HEK293 (cell line): ENCODE measurements around the gene FADS1.

Experiments used
- CTCF ChIA-PET: fragments of 350-600 bp; formaldehyde crosslinking; extraction: SDS; loops from one replicate; lab custom pipeline; 2021; ENCODE audit warnings: antibody characterized with exemption; lab: Yijun Ruan, JAX
- POLR2A ChIA-PET: fragments of 300-600 bp; formaldehyde crosslinking; extraction: SDS; loops from one replicate; lab custom pipeline; 2020; ENCODE audit warnings: antibody characterized with exemption, inconsistent platforms; lab: Yijun Ruan, JAX
- H3K27ac ChIP-seq: fragments of 200-500 bp; sonication (Bioruptor generic); 2 replicates; pipeline ENCODE4 v1.5.1; 2014; ENCODE audit warnings: low read depth, low read length, control low read depth, inconsistent platforms; ENCODE audit errors: extremely low read depth
- H3K36me3 ChIP-seq, 2 experiments: fragments of 200-500 bp in 1 of 2; sonication (Bioruptor generic) in 1 of 2; 1 replicate in 1 of 2; 2 replicates in 1 of 2; pipeline ENCODE4 v1.5.1; 2014 to 2017; ENCODE audit warnings: inconsistent platforms in 2 of 2, low read length in 2 of 2; ENCODE audit not compliant: control insufficient read depth in 2 of 2, insufficient read depth in 1 of 2
- H3K4me1 ChIP-seq: fragments of 200-500 bp; sonication (Bioruptor generic); 2 replicates; pipeline ENCODE4 v1.5.1; 2014; ENCODE audit warnings: mild to moderate bottlenecking, low read length, inconsistent platforms; ENCODE audit not compliant: control insufficient read depth, insufficient read depth
- H3K4me3 ChIP-seq: 2 replicates; pipeline ENCODE4 v1.5.1; 2011; ENCODE audit warnings: low read depth, mild to moderate bottlenecking, control low read depth, low read length, moderate library complexity
- H3K9me3 ChIP-seq: fragments of 200-500 bp; sonication (Bioruptor generic); 2 replicates; pipeline ENCODE4 v1.5.1; 2014; ENCODE audit warnings: low read depth, low read length, inconsistent platforms; ENCODE audit not compliant: control insufficient read depth, insufficient read depth
- EGR2 ChIP-seq: fragments of 450-650 bp; formaldehyde crosslinking; IDR thresholded peaks from 2 replicates; pipeline ENCODE4 v1.5.1; 2016; ENCODE audit warnings: low read depth, missing biosample characterization, missing genetic modification characterization
- GLI4 ChIP-seq: fragments of 450-650 bp; formaldehyde crosslinking; IDR thresholded peaks from 2 replicates; pipeline ENCODE4 v1.5.1; 2016; ENCODE audit warnings: missing biosample characterization, missing genetic modification characterization
- KLF1 ChIP-seq: fragments of 450-650 bp; formaldehyde crosslinking; IDR thresholded peaks from 2 replicates; pipeline ENCODE4 v1.5.1; 2016; ENCODE audit warnings: missing biosample characterization, missing genetic modification characterization
- MYNN ChIP-seq: fragments of 450-650 bp; formaldehyde crosslinking; IDR thresholded peaks from 2 replicates; pipeline ENCODE4 v1.5.1; 2016; ENCODE audit warnings: missing biosample characterization, missing genetic modification characterization, borderline replicate concordance
- PBX3 ChIP-seq: sonication (generic); formaldehyde crosslinking; IDR thresholded peaks from 2 replicates; pipeline ENCODE4 v1.8.1; 2022; ENCODE audit warnings: mild to moderate bottlenecking, moderate library complexity, missing genetic modification reagents
- PRDM2 ChIP-seq: fragments of 450-650 bp; formaldehyde crosslinking; IDR thresholded peaks from 2 replicates; pipeline ENCODE4 v1.5.1; 2016; ENCODE audit warnings: missing biosample characterization, missing genetic modification characterization, borderline replicate concordance
- SALL2 ChIP-seq: fragments of 450-650 bp; formaldehyde crosslinking; IDR thresholded peaks from 2 replicates; pipeline ENCODE4 v1.5.0; 2017; ENCODE audit warnings: missing biosample characterization, mild to moderate bottlenecking, missing genetic modification characterization, borderline replicate concordance
- WT1 ChIP-seq: fragments of 450-650 bp; formaldehyde crosslinking; IDR thresholded peaks from 2 replicates; pipeline ENCODE4 v1.5.1; 2016; ENCODE audit warnings: missing biosample characterization, missing genetic modification characterization
- ZFHX2 ChIP-seq: fragments of 450-650 bp; formaldehyde crosslinking; conservative IDR thresholded peaks from 2 replicates; pipeline ENCODE4 v1.5.1; 2016; ENCODE audit warnings: missing biosample characterization, missing genetic modification characterization
- ZFP37 ChIP-seq: fragments of 450-650 bp; formaldehyde crosslinking; IDR thresholded peaks from 2 replicates; pipeline ENCODE4 v1.5.1; 2016; ENCODE audit warnings: missing biosample characterization, missing genetic modification characterization
- ZNF121 ChIP-seq: fragments of 450-650 bp; formaldehyde crosslinking; IDR thresholded peaks from 2 replicates; pipeline ENCODE4 v1.5.1; 2016; ENCODE audit warnings: missing biosample characterization, missing genetic modification characterization
- ZNF2 ChIP-seq: fragments of 450-650 bp; formaldehyde crosslinking; IDR thresholded peaks from 2 replicates; pipeline ENCODE4 v1.5.1; 2016; ENCODE audit warnings: missing biosample characterization, missing genetic modification characterization
- ZNF248 ChIP-seq: fragments of 450-650 bp; formaldehyde crosslinking; IDR thresholded peaks from 2 replicates; pipeline ENCODE4 v1.5.1; 2017; ENCODE audit warnings: missing biosample characterization, missing genetic modification characterization
- ZNF366 ChIP-seq: fragments of 450-650 bp; formaldehyde crosslinking; conservative IDR thresholded peaks from 2 replicates; pipeline ENCODE4 v1.5.1; 2016; ENCODE audit warnings: missing biosample characterization, missing genetic modification characterization
- ZNF488 ChIP-seq: fragments of 450-650 bp; formaldehyde crosslinking; IDR thresholded peaks from 2 replicates; pipeline ENCODE4 v1.5.1; 2016; ENCODE audit warnings: missing biosample characterization, missing genetic modification characterization
- ZNF514 ChIP-seq: fragments of 450-650 bp; formaldehyde crosslinking; IDR thresholded peaks from 2 replicates; pipeline ENCODE4 v1.5.1; 2016; ENCODE audit warnings: missing biosample characterization, missing genetic modification characterization
- ZNF521 ChIP-seq: fragments of 450-650 bp; formaldehyde crosslinking; IDR thresholded peaks from 2 replicates; pipeline ENCODE4 v1.5.1; 2017; ENCODE audit warnings: missing biosample characterization, mild to moderate bottlenecking, missing genetic modification characterization
- ZNF558 ChIP-seq: fragments of 450-650 bp; formaldehyde crosslinking; IDR thresholded peaks from 2 replicates; pipeline ENCODE4 v1.5.1; 2016; ENCODE audit warnings: missing biosample characterization, missing genetic modification characterization
- ZNF585B ChIP-seq: fragments of 450-650 bp; formaldehyde crosslinking; IDR thresholded peaks from 2 replicates; pipeline ENCODE4 v1.5.1; 2016; ENCODE audit warnings: missing biosample characterization, missing genetic modification characterization
- ZNF600 ChIP-seq: fragments of 450-650 bp; formaldehyde crosslinking; IDR thresholded peaks from 2 replicates; pipeline ENCODE4 v1.5.1; 2016; ENCODE audit warnings: missing biosample characterization, missing genetic modification characterization

The FADS1 gene

GRCh38 chr11:61761440-61762222, 55.2 kb downstream of the FADS1 start:
- ChIA-PET POLR2A (no interaction called here), CTCF (interaction anchor here (0.7 to 1.0 kb wide), 2 partner anchors 8 to 15 kb away, joined by 3 read pairs; no protein-coding TSS in a partner anchor)
- no peaks in the 10 kb centered on the region for H3K36me3 ChIP-seq
- H3K27ac ChIP-seq, result no peak overlapping the region
- H3K4me1 ChIP-seq, result no peaks in the 10 kb centered on the region; the same call in 1 of the 2 replicates
- TF ChIP-seq ZNF514 (tag by site-specific recombination) (no peak), ZNF366 (tag by site-specific recombination) (no peak), KLF1 (tag by site-specific recombination) (peak; percentile 44; the same call in 1 of the 2 replicates), ZNF521 (no peak), ZNF558 (tag by site-specific recombination) (no peak), PRDM2 (tag by site-specific recombination) (no peak), WT1 (tag by site-specific recombination) (no peak), GLI4 (tag by site-specific recombination) (no peak), ZNF488 (tag by site-specific recombination) (no peak), ZNF585B (tag by site-specific recombination) (no peak), ZFP37 (no peak), PBX3 (CRISPR knock-in tag) (no peak), ZNF2 (tag by site-specific recombination) (no peak), ZNF600 (0 out of 2 replicates have a peak, but pooled peaks have one; percentile 16), ZNF121 (tag by site-specific recombination) (no peak), SALL2 (tag by site-specific recombination) (no peak), MYNN (tag by site-specific recombination) (no peak), ZFHX2 (tag by site-specific recombination) (peak; percentile 59), ZNF248 (tag by site-specific recombination) (no peak), EGR2 (peak; percentile 60)
- TF ChIP-seq, all 188 proteins: peak for 4
- no peaks in the 10 kb centered on the region for H3K9me3 ChIP-seq
- no peak overlapping the region for H3K4me3 ChIP-seq
